HUES6 (cell line): ENCODE measurements around the gene MEIS2.

ENCODE experiments used
- H3K27ac ChIP-seq: 2 replicates; pipeline ENCODE4 v1.7.0; 2013; ENCODE audit warnings: low read depth, mild to moderate bottlenecking, low read length, inconsistent platforms
- H3K27me3 ChIP-seq: 2 replicates; pipeline ENCODE4 v1.6.1; 2013; ENCODE audit warnings: low read length; ENCODE audit not compliant: control insufficient read depth, insufficient read depth
- H3K36me3 ChIP-seq: 2 replicates; pipeline ENCODE4 v1.6.1; 2013; ENCODE audit warnings: low read length; ENCODE audit not compliant: control insufficient read depth, insufficient read depth
- H3K4me1 ChIP-seq: 2 replicates; pipeline ENCODE4 v1.6.1; 2013; ENCODE audit warnings: low read length; ENCODE audit not compliant: control insufficient read depth, insufficient read depth
- H3K4me3 ChIP-seq: 2 replicates; pipeline ENCODE4 v1.5.1; 2013; ENCODE audit warnings: low read depth, low read length
- H3K9ac ChIP-seq: one replicate; pipeline ENCODE4 v1.6.1; 2013; ENCODE audit warnings: mild to moderate bottlenecking, low read length
- H3K9me3 ChIP-seq: 2 replicates; pipeline ENCODE4 v1.6.1; 2013; ENCODE audit warnings: low read depth, low read length; ENCODE audit not compliant: control insufficient read depth, insufficient read depth

The MEIS2 gene

DNA sequence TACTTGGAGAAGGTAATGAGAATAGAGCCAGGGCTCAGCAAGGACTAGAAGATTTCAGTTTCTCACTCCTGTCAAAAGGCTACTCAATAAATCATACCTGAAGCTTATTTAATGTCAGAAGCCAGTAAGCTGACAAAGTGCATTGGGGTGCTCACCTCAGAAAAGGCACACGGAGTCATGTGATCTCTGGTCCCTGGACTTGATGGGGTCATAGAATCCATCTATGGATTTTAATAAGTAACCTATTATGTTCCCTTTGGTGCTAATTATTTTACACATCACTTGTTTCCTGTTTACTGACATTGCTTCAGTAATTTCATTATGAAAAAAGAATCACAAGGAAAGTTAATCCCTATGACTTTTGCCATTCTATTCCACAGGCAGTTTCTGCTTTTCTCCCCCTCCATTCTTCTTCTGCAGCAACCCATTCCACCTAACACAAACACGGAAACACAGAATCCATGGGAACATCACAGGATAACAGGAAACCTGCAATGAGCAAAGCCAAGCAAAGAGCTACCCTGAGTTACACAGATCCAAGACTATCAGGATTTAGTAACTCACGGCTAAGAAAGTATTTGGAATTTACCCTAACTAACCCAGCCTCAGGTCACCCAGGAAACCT lies 159.6 kb downstream of the MEIS2 start:
- Histone ChIP-seq H3K27me3 (no peaks in the 10 kb centered on the region), H3K4me1 (peaks cover 11% of the 10 kb centered on the region), H3K9ac (peak overlapping the region; percentile 6), H3K36me3 (no peaks in the 10 kb centered on the region), H3K4me3 (no peak overlapping the region), H3K9me3 (no peaks in the 10 kb centered on the region), H3K27ac (no peak overlapping the region)

DNA sequence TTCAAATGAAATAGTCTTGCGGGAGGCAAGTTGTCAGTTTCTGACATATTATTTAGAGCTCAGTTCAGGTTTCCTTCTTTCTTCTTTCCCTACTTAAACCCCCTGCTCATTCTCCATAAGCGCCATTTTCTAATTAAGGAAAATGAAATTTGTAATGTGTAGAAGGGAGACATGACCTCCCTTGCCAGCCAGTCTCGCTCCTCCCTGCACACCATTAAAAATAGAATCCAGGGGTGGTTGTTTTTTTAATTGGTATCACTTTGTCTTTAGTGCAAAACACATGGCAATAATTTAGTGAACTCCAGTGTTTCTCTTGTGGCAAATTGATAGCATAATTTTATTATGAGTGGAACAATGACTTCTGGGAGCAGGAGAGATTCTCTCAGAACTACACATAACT lies 160.1 kb downstream of the MEIS2 start:
- Histone ChIP-seq H3K4me3 (no peak overlapping the region), H3K27me3 (no peaks in the 10 kb centered on the region), H3K9me3 (no peaks in the 10 kb centered on the region)

DNA sequence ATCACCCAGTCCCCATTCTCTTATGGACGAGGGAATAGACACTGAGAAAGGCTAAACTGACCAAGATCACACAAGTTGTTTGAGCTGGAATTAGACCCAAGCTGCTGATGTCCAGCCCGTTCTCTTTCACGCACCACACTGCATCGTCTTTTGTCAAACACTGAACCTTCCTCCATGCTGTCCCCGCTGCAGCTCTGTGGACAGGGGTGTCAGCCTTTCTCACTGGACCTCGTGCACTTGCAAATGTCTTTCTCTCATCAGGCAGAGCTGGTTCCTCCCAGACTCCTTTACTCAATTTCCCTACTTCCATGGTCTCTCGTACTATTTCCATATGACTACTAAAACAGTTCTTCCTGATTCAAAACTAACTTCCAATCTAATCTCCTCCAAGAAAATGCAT lies 161.6 kb downstream of the MEIS2 start:
- Histone ChIP-seq H3K36me3 (no peaks in the 10 kb centered on the region), H3K9ac (no peak overlapping the region), H3K27ac (no peak overlapping the region), H3K27me3 (no peaks in the 10 kb centered on the region), H3K4me3 (no peak overlapping the region), H3K4me1 (peaks cover 4% of the 10 kb centered on the region; the same call in 1 of the 2 replicates), H3K9me3 (no peaks in the 10 kb centered on the region)

More for the DNA sequence above, 160.1 kb downstream of the MEIS2 start:
- no peaks in the 10 kb centered on the region for H3K36me3 ChIP-seq
- H3K9ac ChIP-seq, result no peak overlapping the region
- peaks cover 11% of the 10 kb centered on the region for H3K4me1 ChIP-seq
- H3K27ac ChIP-seq, result no peak overlapping the region

- H3K36me3 ChIP-seq, result no peaks in the 10 kb centered on the region
Measured at GRCh38 chr15:36938131-36938530, 162.2 kb downstream of the MEIS2 start.

GRCh38 chr15:36936613-36937012 lies 163.7 kb downstream of the MEIS2 start:
- Histone ChIP-seq H3K9ac (no peak overlapping the region), H3K9me3 (no peaks in the 10 kb centered on the region), H3K27me3 (no peaks in the 10 kb centered on the region), H3K36me3 (no peaks in the 10 kb centered on the region), H3K4me1 (no peaks in the 10 kb centered on the region), H3K27ac (no peak overlapping the region), H3K4me3 (no peak overlapping the region)

More at GRCh38 chr15:36938131-36938530, 162.2 kb downstream of the MEIS2 start:
- no peak overlapping the region for H3K4me3 ChIP-seq
- H3K27me3 ChIP-seq, result no peaks in the 10 kb centered on the region
- H3K9ac ChIP-seq, result no peak overlapping the region
- H3K27ac ChIP-seq, result no peak overlapping the region
- no peaks in the 10 kb centered on the region for H3K4me1 ChIP-seq
- H3K9me3 ChIP-seq, result no peaks in the 10 kb centered on the region

DNA sequence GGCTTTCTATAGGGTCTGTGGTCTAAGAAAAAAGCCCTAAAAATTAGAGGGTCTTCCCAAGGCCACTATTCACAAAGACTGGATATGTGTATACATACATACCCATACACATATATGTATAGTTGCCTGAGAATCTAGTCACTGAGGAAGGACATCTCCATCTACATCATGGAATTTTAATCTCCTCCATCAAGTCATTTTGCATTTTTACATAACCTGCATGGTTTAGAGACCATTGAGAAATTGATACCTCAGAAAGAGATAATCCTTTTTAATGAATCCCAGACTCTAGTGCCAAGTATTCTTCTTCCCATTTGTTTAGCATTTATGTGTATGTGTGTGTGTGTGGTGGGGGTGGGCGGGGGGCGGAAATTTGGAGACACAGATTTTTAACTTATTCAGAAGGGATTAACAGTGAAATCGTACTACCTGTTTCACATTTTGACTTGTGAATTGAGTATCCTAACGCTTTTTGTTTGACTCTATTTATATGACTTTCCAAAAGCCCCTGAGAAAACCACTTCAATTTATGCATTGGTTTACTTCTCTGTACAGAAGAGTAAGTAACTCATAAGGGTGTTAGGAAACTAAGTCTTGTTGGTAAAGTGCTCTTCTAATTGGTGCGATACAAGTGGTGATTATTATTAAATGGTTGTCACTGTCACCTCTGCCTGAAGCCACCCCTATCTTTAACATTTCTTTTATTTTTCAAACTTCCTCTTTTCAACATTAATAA lies 166.9 kb downstream of the MEIS2 start:
- Histone ChIP-seq H3K4me1 (no peaks in the 10 kb centered on the region), H3K4me3 (no peak overlapping the region), H3K9me3 (no peaks in the 10 kb centered on the region), H3K27ac (no peak overlapping the region), H3K9ac (no peak overlapping the region), H3K36me3 (no peaks in the 10 kb centered on the region), H3K27me3 (no peaks in the 10 kb centered on the region)

GRCh38 chr15:36932070-36932469 lies 168.3 kb downstream of the MEIS2 start:
- Histone ChIP-seq H3K4me1 (no peaks in the 10 kb centered on the region), H3K27ac (no peak overlapping the region), H3K4me3 (no peak overlapping the region), H3K9me3 (no peaks in the 10 kb centered on the region), H3K36me3 (no peaks in the 10 kb centered on the region), H3K27me3 (no peaks in the 10 kb centered on the region), H3K9ac (no peak overlapping the region)

- Histone ChIP-seq H3K4me3 (no peak overlapping the region), H3K27ac (no peak overlapping the region), H3K9ac (no peak overlapping the region), H3K9me3 (no peaks in the 10 kb centered on the region), H3K4me1 (no peaks in the 10 kb centered on the region), H3K27me3 (no peaks in the 10 kb centered on the region), H3K36me3 (no peaks in the 10 kb centered on the region)
Measured at GRCh38 chr15:36931434-36931833, 168.9 kb downstream of the MEIS2 start.

- H3K4me3 ChIP-seq, result no peak overlapping the region
- no peak overlapping the region for H3K9ac ChIP-seq
- no peak overlapping the region for H3K27ac ChIP-seq
- H3K9me3 ChIP-seq, result no peaks in the 10 kb centered on the region
- no peaks in the 10 kb centered on the region for H3K36me3 ChIP-seq
- H3K27me3 ChIP-seq, result no peaks in the 10 kb centered on the region
- H3K4me1 ChIP-seq, result no peaks in the 10 kb centered on the region
Measured at GRCh38 chr15:36926427-36926825, 173.9 kb downstream of the MEIS2 start.

- no peaks in the 10 kb centered on the region for H3K4me1 ChIP-seq
- H3K9me3 ChIP-seq, result no peaks in the 10 kb centered on the region
- H3K27ac ChIP-seq, result no peak overlapping the region
- H3K36me3 ChIP-seq, result no peaks in the 10 kb centered on the region
- H3K9ac ChIP-seq, result no peak overlapping the region
- H3K27me3 ChIP-seq, result no peaks in the 10 kb centered on the region
- H3K4me3 ChIP-seq, result no peak overlapping the region
Measured at GRCh38 chr15:36925653-36926426, 174.5 kb downstream of the MEIS2 start.

- Histone ChIP-seq H3K27me3 (no peaks in the 10 kb centered on the region), H3K36me3 (no peaks in the 10 kb centered on the region), H3K9ac (no peak overlapping the region), H3K27ac (no peak overlapping the region), H3K4me1 (no peaks in the 10 kb centered on the region), H3K9me3 (no peaks in the 10 kb centered on the region), H3K4me3 (no peak overlapping the region)
Measured at GRCh38 chr15:36925049-36925448, 175.3 kb downstream of the MEIS2 start.
